Endothelial cell of umbilical vein (primary cell): ENCODE results near the gene WDR90. TPM values are rescaled to one million over a fixed set of nuclear protein-coding genes. Genes with fewer than 3 reads are reported as not detected.

Experiments
- BruUV-seq: library from RNA; stranded (reverse); fragments of 400-500 nt; replicated peaks from 2 replicates; lab custom pipeline; 2021; lab: Mats Ljungman, UMichigan
- CTCF ChIA-PET: fragments of 300-600, 350-600 bp; sonication (Branson Sonifier 250); formaldehyde crosslinking; loops from one replicate; lab custom pipeline; 2021; ENCODE audit warnings: antibody characterized with exemption, inconsistent platforms; lab: Charles Lee
- POLR2A ChIA-PET: fragments of 300-600, 350-600 bp; sonication (Branson Sonifier 250); formaldehyde crosslinking; loops from one replicate; lab custom pipeline; 2021; ENCODE audit warnings: antibody characterized with exemption, inconsistent platforms; lab: Charles Lee
- DNase-seq: peaks from one replicate; pipeline ENCODE4 v3.0.0-alpha.2; 2011; ENCODE audit warnings: low read depth, low spot score
- FAIRE-seq: peaks from 2 replicates; lab custom pipeline; 2011; peaks lifted over from hg19 to GRCh38; lab: Jason Lieb, UNC
- H2AFZ ChIP-seq: 2 replicates; pipeline ENCODE4 v1.6.0; 2012; ENCODE audit warnings: low read depth, low read length, control low read depth, inconsistent platforms
- H3K27ac ChIP-seq: 2 replicates; pipeline ENCODE4 v1.5.1; 2011; ENCODE audit warnings: low read depth, mild to moderate bottlenecking, control low read depth, low read length, moderate library complexity; ENCODE audit not compliant: insufficient read depth
- H3K27me3 ChIP-seq, 2 experiments: 2 replicates each; pipeline versions ENCODE4 v1.6.0 to v1.6.1; 2011; ENCODE audit warnings: low read length in 2 of 2, mixed read lengths in 1 of 2; ENCODE audit not compliant: control insufficient read depth in 2 of 2, insufficient read depth in 2 of 2
- H3K36me3 ChIP-seq, 2 experiments: 2 replicates in 1 of 2; 3 replicates in 1 of 2; pipeline ENCODE4 v1.5.1; 2011; ENCODE audit warnings: low read length in 2 of 2, mild to moderate bottlenecking in 1 of 2, moderate library complexity in 1 of 2; ENCODE audit not compliant: control insufficient read depth in 2 of 2, insufficient read depth in 2 of 2; ENCODE audit errors: extremely low read depth in 1 of 2
- H3K4me1 ChIP-seq: 3 replicates; pipeline ENCODE4 v1.5.1; 2011; ENCODE audit warnings: mild to moderate bottlenecking, low read length; ENCODE audit not compliant: control insufficient read depth, insufficient read depth; ENCODE audit errors: extremely low read depth
- H3K4me2 ChIP-seq: 2 replicates; pipeline ENCODE4 v1.6.1; 2011; ENCODE audit warnings: low read length, control low read depth, mixed read lengths; ENCODE audit not compliant: insufficient read depth
- H3K4me3 ChIP-seq, 3 experiments: fragments of 200-600 bp in 1 of 3; sonication (generic), shearing (Covaris generic) in 1 of 3; replicated peaks in 1 of 3; 2 replicates each; pipeline ENCODE4 v1.5.1; 2011 to 2016; ENCODE audit warnings: control low read depth in 3 of 3, low read length in 3 of 3, mild to moderate bottlenecking in 2 of 3, inconsistent platforms in 1 of 3, low read depth in 1 of 3, moderate library complexity in 1 of 3; ENCODE audit not compliant: insufficient read depth in 1 of 3
- H3K79me2 ChIP-seq: 2 replicates; pipeline ENCODE4 v1.6.0; 2012; ENCODE audit warnings: low read length, inconsistent platforms; ENCODE audit not compliant: control insufficient read depth, insufficient read depth
- H3K9ac ChIP-seq: replicated peaks from 2 replicates; pipeline ENCODE3; 2011; ENCODE audit warnings: low read length, control low read depth; ENCODE audit not compliant: insufficient read depth; ENCODE audit errors: extremely low read depth
- H3K9me1 ChIP-seq: replicated peaks from 3 replicates; pipeline ENCODE4 v1.6.0; 2011; ENCODE audit warnings: mild to moderate bottlenecking, low read length; ENCODE audit not compliant: control insufficient read depth, insufficient read depth; ENCODE audit errors: extremely low read depth
- H3K9me3 ChIP-seq: replicated peaks from 2 replicates; pipeline ENCODE4 v1.5.1; 2012; ENCODE audit warnings: low read length, inconsistent platforms; ENCODE audit not compliant: control insufficient read depth, insufficient read depth
- H4K20me1 ChIP-seq: replicated peaks from 2 replicates; pipeline ENCODE3; 2011; ENCODE audit warnings: mild to moderate bottlenecking, low read length; ENCODE audit not compliant: control insufficient read depth, insufficient read depth; ENCODE audit errors: extremely low read depth
- EZH2 ChIP-seq: IDR thresholded peaks from 2 replicates; pipeline ENCODE4 v1.6.1; 2012; ENCODE audit warnings: borderline replicate concordance, low read depth, mild to moderate bottlenecking, moderate library complexity, low read length, inconsistent platforms; ENCODE audit not compliant: severe bottlenecking
- FOS ChIP-seq: IDR thresholded peaks from 2 replicates; pipeline ENCODE4 v1.6.1; 2011; ENCODE audit warnings: mild to moderate bottlenecking, low read length, moderate library complexity, borderline replicate concordance; ENCODE audit not compliant: insufficient read depth
- GATA2 ChIP-seq: IDR thresholded peaks from 2 replicates; pipeline ENCODE4 v1.7.0; 2011; ENCODE audit warnings: low read depth, mild to moderate bottlenecking, moderate library complexity, mixed read lengths, low read length; ENCODE audit not compliant: insufficient read length, insufficient read depth
- JUN ChIP-seq: IDR thresholded peaks from 2 replicates; pipeline ENCODE4 v1.6.1; 2011; ENCODE audit warnings: borderline replicate concordance, low read depth; ENCODE audit not compliant: insufficient read length, insufficient read depth
- MYC ChIP-seq: IDR thresholded peaks from one replicate; pipeline ENCODE4 v1.6.1; 2011; ENCODE audit warnings: mild to moderate bottlenecking, low read depth, low read length
- POLR2A ChIP-seq: IDR thresholded peaks from 2 replicates; pipeline ENCODE4 v1.6.1; 2012; ENCODE audit warnings: low read depth, mild to moderate bottlenecking, control low read depth, low read length
- POLR2AphosphoS5 ChIP-seq: IDR thresholded peaks from 2 replicates; pipeline ENCODE4 v1.6.1; 2012; ENCODE audit warnings: low read depth, mild to moderate bottlenecking, control low read depth, low read length, moderate library complexity; ENCODE audit not compliant: insufficient read depth
- dilution Hi-C: fragments of 300-500 bp; cut with MboI; formaldehyde crosslinking; loops from one replicate; pipeline ENCODE4 v1.15.0; 2019; ENCODE audit warnings: low sequenced_read_pairs; ENCODE audit not compliant: extremely low pct_ligation_motif_present
- intact Hi-C: fragments of 100-400 bp; cut with micrococcal nuclease; formaldehyde crosslinking; loops from one replicate; pipeline ENCODE4 v1.10.0; 2022
- polyA plus RNA-seq, 4 experiments: library from polyadenylated mRNA; depleted of rRNA in 3 of 4; stranded (reverse) in 3 of 4; unstranded in 1 of 4; fragments of >200 nt; gene quantifications; 2 replicates each; pipeline versions ENCODE4 v1.2.1 to v1.2.3, GENCODE V29; 2011 to 2012; ENCODE audit warnings: missing spikeins in 1 of 4
- total RNA-seq: library from RNA; stranded (reverse); gene quantifications from 2 replicates; pipeline ENCODE4 v1.2.3, GENCODE V29; 2021
- TF ChIP-seq, protein P1 (sequence below): IDR thresholded peaks from 2 replicates; pipeline ENCODE4 v1.6.1; 2011; ENCODE audit not compliant: insufficient read depth, insufficient read length
- TF ChIP-seq, protein P2 (sequence below), 2 donors: IDR thresholded peaks; 1 replicate in 1 of 2; 2 replicates in 1 of 2; pipeline ENCODE4 v1.5.1; 2011; ENCODE audit warnings: low read length in 2 of 2, mild to moderate bottlenecking in 2 of 2, moderate library complexity in 2 of 2, control low read depth in 1 of 2, inconsistent platforms in 1 of 2, low read depth in 1 of 2; ENCODE audit not compliant: insufficient read depth in 1 of 2; ENCODE audit errors: extremely low read depth in 1 of 2

Gene WDR90
- total and polyA plus RNA-seq, 2 donors (not counting 3 experiments of a cell fraction or from before 2014, with no cell fraction given) = 22.2 to 51.8 TPM

DNA sequence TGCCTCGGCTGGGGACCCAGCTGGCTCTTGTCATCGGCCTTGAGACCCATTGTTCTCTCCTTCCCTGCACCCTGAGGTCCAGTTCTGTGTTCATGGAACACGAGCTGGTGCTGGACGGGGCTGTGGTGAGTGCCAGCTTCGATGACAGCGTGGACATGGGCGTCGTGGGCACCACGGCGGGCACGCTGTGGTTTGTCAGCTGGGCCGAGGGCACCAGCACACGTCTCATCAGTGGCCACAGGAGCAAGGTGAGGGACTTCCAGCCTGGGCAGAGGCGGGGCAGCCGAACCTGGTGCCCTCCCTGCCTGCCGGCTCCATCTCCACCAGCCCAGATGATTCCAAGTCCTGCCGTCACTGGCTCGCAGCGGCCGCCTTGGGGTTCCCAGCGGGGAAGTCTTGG is 13.4 kb downstream of the WDR90 start:
- DNase-seq = no peak
- no peak overlapping the region for H3K9ac ChIP-seq
- no peaks in the 10 kb centered on the region for H3K9me1 ChIP-seq
- H3K27me3 ChIP-seq = no peaks in the 10 kb centered on the region
- FAIRE-seq = no peak
- H4K20me1 ChIP-seq = no peaks in the 10 kb centered on the region
- TF ChIP-seq, protein P1, sequence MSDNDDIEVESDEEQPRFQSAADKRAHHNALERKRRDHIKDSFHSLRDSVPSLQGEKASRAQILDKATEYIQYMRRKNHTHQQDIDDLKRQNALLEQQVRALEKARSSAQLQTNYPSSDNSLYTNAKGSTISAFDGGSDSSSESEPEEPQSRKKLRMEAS = no peak
- ChIA-PET POLR2A (no interaction called here), CTCF (interaction anchor here (0.7 to 1.4 kb wide), 2 partner anchors 24 to 26 kb away, joined by 3 read pairs; partner anchors contain the start of gene METTL26)
- H2AFZ ChIP-seq = no peak overlapping the region
- H3K79me2 ChIP-seq = no peaks in the 10 kb centered on the region
- no peaks in the 10 kb centered on the region for H3K4me1 ChIP-seq
- no peak overlapping the region for H3K4me2 ChIP-seq
- dilution Hi-C loops = no loop called here
- no peak overlapping the region for H3K27ac ChIP-seq
- H3K36me3 ChIP-seq = peaks cover 0 to 3% of the 10 kb centered on the region in 2 experiments
- no TSS peak for BruUV-seq
- intact Hi-C loops = no loop called here
- no peaks in the 10 kb centered on the region for H3K9me3 ChIP-seq
- H3K4me3 ChIP-seq = no peak overlapping the region

DNA sequence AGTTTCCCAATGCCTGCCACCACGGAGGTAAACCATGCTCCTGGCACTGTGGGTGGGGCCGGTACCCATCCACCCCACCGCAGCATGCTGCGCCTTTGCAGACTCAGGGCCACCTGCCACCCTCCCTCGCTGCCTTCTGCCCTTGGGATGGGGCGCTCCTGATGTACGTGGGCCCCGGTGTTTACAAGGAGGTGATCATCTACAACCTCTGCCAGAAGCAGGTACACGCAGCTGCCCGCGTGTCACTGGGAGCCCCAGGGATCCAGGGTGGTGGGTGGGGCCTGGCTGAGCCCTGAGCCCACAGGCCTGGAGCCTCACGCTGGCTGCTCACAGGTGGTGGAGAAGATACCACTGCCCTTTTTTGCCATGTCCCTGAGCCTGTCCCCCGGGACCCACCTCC is 17.4 kb downstream of the WDR90 start:
- FAIRE-seq (no peak), DNase-seq (no peak)
- no peaks in the 10 kb centered on the region for H3K9me3 ChIP-seq
- dilution Hi-C loops (no loop called here), intact Hi-C loops (no loop called here)
- H3K27ac ChIP-seq = no peak overlapping the region
- ChIA-PET CTCF (no interaction called here), POLR2A (no interaction called here)
- TF ChIP-seq POLR2A (no peak), EZH2 (no peak), JUN (no peak), POLR2AphosphoS5 (no peak), MYC (no peak), GATA2 (no peak), FOS (no peak)
- TF ChIP-seq, protein P2, sequence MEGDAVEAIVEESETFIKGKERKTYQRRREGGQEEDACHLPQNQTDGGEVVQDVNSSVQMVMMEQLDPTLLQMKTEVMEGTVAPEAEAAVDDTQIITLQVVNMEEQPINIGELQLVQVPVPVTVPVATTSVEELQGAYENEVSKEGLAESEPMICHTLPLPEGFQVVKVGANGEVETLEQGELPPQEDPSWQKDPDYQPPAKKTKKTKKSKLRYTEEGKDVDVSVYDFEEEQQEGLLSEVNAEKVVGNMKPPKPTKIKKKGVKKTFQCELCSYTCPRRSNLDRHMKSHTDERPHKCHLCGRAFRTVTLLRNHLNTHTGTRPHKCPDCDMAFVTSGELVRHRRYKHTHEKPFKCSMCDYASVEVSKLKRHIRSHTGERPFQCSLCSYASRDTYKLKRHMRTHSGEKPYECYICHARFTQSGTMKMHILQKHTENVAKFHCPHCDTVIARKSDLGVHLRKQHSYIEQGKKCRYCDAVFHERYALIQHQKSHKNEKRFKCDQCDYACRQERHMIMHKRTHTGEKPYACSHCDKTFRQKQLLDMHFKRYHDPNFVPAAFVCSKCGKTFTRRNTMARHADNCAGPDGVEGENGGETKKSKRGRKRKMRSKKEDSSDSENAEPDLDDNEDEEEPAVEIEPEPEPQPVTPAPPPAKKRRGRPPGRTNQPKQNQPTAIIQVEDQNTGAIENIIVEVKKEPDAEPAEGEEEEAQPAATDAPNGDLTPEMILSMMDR (IDR thresholded peaks at IDR 0.05; ENCODE audit: extremely low read depth in 1 of 2, insufficient read depth in 1 of 2, low read depth in 1 of 2, low read length in 2 of 2) = no peak
- TF ChIP-seq, protein P1 = no peak
- BruUV-seq = no TSS peak
- no peak overlapping the region for H2AFZ ChIP-seq
- H3K36me3 ChIP-seq = peaks cover 2 to 18% of the 10 kb centered on the region in 2 experiments
- H3K9me1 ChIP-seq = no peaks in the 10 kb centered on the region
- H3K9ac ChIP-seq = no peak overlapping the region
- no peak overlapping the region for H3K4me2 ChIP-seq
- no peaks in the 10 kb centered on the region for H4K20me1 ChIP-seq
- H3K27me3 ChIP-seq = no peaks in the 10 kb centered on the region
- H3K79me2 ChIP-seq = peaks cover 18% of the 10 kb centered on the region
- H3K4me1 ChIP-seq = no peaks in the 10 kb centered on the region
- no peak overlapping the region for H3K4me3 ChIP-seq
